ENCODE data around the gene AGBL1.

GRCh38 chr15:86968244-86968643 is 888.6 kb downstream of the AGBL1 start:
- TF ChIP-seq TAF1 (IDR thresholded peaks at IDR 0.05; ENCODE audit: borderline replicate concordance, insufficient read depth, low read length) (no peak), SIN3A (IDR thresholded peaks at IDR 0.05; ENCODE audit: borderline replicate concordance, insufficient read depth, low read length) (no peak), POLR2AphosphoS5 (IDR thresholded peaks at IDR 0.05; ENCODE audit: low read depth, low read length) (no peak), REST (IDR thresholded peaks at IDR 0.05; ENCODE audit: insufficient read depth in 1 of 2, low read depth in 2 of 2, low read length in 2 of 2) (no peak)

Measured in PFSK-1 (cell line).